LNCAP (cell line): Measurements from ENCODE around the gene PRAMEF2.
"Not testable (repeated sequence)": the region's sequence is repeated elsewhere in the genome, so short reads cannot be mapped to it uniquely, and the experiment has no call there.

Experiments
- CTCF ChIP-seq: fragments of 450-650 bp; IDR thresholded peaks from 2 replicates; pipeline ENCODE4 v1.5.1; 2017; ENCODE audit warnings: mild to moderate bottlenecking

Gene PRAMEF2

GRCh38 chr1:12856786-12857185, at the start of gene PRAMEF2:
Gene PRAMEF2 (plus strand): TSS chr1:12857086. CDS start chr1:12859010, 1,924 bp downstream.
- not testable (repeated sequence) for TF ChIP-seq CTCF

GRCh38 chr1:12809933-12810332, 47.0 kb upstream of the PRAMEF2 start:
- no peak for TF ChIP-seq CTCF

GRCh38 chr1:12810691-12811408, 46.0 kb upstream of the PRAMEF2 start:
- no peak for TF ChIP-seq CTCF

- no peak for TF ChIP-seq CTCF
Measured at GRCh38 chr1:12811409-12811784, 45.5 kb upstream of the PRAMEF2 start.

GRCh38 chr1:12831310-12831709, 25.6 kb upstream of the PRAMEF2 start, which contains the start of gene PRAMEF11:
Gene PRAMEF11 (minus strand): TSS chr1:12831410. CDS start chr1:12828789, 2,621 bp downstream.
- TF ChIP-seq CTCF = not testable (repeated sequence)

- TF ChIP-seq CTCF = not testable (repeated sequence)
Measured at GRCh38 chr1:12848620-12849019, 8.3 kb upstream of the PRAMEF2 start, which contains the start of gene HNRNPCL1. Gene HNRNPCL1 (minus strand): TSS chr1:12848720. CDS start chr1:12848289, 431 bp downstream.

- no peak for TF ChIP-seq CTCF
Measured at GRCh38 chr1:12851779-12852178, 5.1 kb upstream of the PRAMEF2 start.
